B cell (primary cell): ENCODE data around the gene C5AR1. TPM values are rescaled to one million over a fixed set of nuclear protein-coding genes. Genes with fewer than 3 reads are reported as not detected.

Experiments used
- ATAC-seq: fragments of 200-7000 bp; cut with Tn5 transposase; one replicate; pipeline ENCODE4 v1.10.0; 2021; ENCODE audit warnings: low read depth, mild to moderate bottlenecking, moderate number of reproducible peaks, moderate library complexity
- CTCF ChIA-PET: fragments of 350-600 bp; sonication (Branson Sonifier 250); formaldehyde crosslinking; loops from one replicate; lab custom pipeline; 2021; ENCODE audit warnings: antibody characterized with exemption, inconsistent platforms; lab: Charles Lee
- POLR2A ChIA-PET: fragments of 350-600 bp; sonication (Branson Sonifier 250); formaldehyde crosslinking; loops from one replicate; lab custom pipeline; 2021; ENCODE audit warnings: antibody characterized with exemption; lab: Charles Lee
- DNase-seq: peaks from one replicate; pipeline ENCODE4 v3.0.0; 2013
- H2AFZ ChIP-seq: 2 replicates; pipeline ENCODE4 v1.6.1; 2012; ENCODE audit warnings: mild to moderate bottlenecking, low read depth, low read length; ENCODE audit not compliant: insufficient read depth, poor library complexity, severe bottlenecking
- H3K27ac ChIP-seq, 2 donors: 1 replicate in 1 of 2; 2 replicates in 1 of 2; pipeline ENCODE4 v1.5.1; 2012 to 2013; ENCODE audit warnings: low read length in 2 of 2, mild to moderate bottlenecking in 2 of 2, moderate library complexity in 1 of 2
- H3K27me3 ChIP-seq, 4 experiments: fragments of 200-600 bp in 1 of 4; sonication (generic) in 1 of 4; replicated peaks in 1 of 4; 1 replicate in 2 of 4; 2 replicates in 2 of 4; pipeline versions ENCODE4 v1.6.1 to v1.7.0; 2013 to 2016; ENCODE audit warnings: low read length in 3 of 4, mild to moderate bottlenecking in 2 of 4, mixed read lengths in 1 of 4, moderate library complexity in 1 of 4; ENCODE audit not compliant: insufficient read depth in 4 of 4, control insufficient read depth in 3 of 4; ENCODE audit errors: control extremely low read depth in 1 of 4
- H3K36me3 ChIP-seq, 2 experiments: replicated peaks in 1 of 2; 1 replicate in 1 of 2; 2 replicates in 1 of 2; pipeline versions ENCODE4 v1.6.1 to v1.7.1; 2013; ENCODE audit warnings: low read length in 1 of 2; ENCODE audit not compliant: insufficient read depth in 2 of 2, control insufficient read depth in 1 of 2; ENCODE audit errors: control extremely low read depth in 1 of 2, extremely low read depth in 1 of 2
- H3K4me1 ChIP-seq, 2 donors: fragments of 200-600 bp in 1 of 2; sonication (generic) in 1 of 2; 1 replicate in 1 of 2; 2 replicates in 1 of 2; pipeline versions ENCODE4 v1.5.1 to v1.6.1; 2013 to 2017; ENCODE audit warnings: low read length in 2 of 2; ENCODE audit not compliant: control insufficient read depth in 2 of 2, insufficient read depth in 2 of 2
- H3K4me2 ChIP-seq: replicated peaks from 2 replicates; pipeline ENCODE3; 2012; ENCODE audit warnings: mild to moderate bottlenecking, low read depth, low read length; ENCODE audit not compliant: poor library complexity, severe bottlenecking
- H3K4me3 ChIP-seq, 5 experiments: fragments of 200-600 bp in 1 of 5; sonication (generic) in 1 of 5; 1 replicate in 3 of 5; 2 replicates in 2 of 5; pipeline versions ENCODE4 v1.5.1 to v1.7.0; 2011 to 2016; ENCODE audit warnings: low read length in 4 of 5, mild to moderate bottlenecking in 4 of 5, low read depth in 2 of 5, control low read depth in 1 of 5, moderate library complexity in 1 of 5; ENCODE audit not compliant: insufficient read depth in 1 of 5; ENCODE audit errors: control extremely low read depth in 1 of 5, extremely low read depth in 1 of 5
- H3K79me2 ChIP-seq: fragments of 200-600 bp; sonication (generic); one replicate; pipeline ENCODE4 v1.6.0; 2016; ENCODE audit warnings: low read length; ENCODE audit not compliant: control insufficient read depth, insufficient read depth
- H3K9ac ChIP-seq: fragments of 200-600 bp; sonication (generic); 2 replicates; pipeline ENCODE4 v1.6.1; 2017; ENCODE audit warnings: mild to moderate bottlenecking, low read length, moderate library complexity
- H3K9me3 ChIP-seq, 3 donors: one replicate each; pipeline versions ENCODE4 v1.6.1 to v1.7.1; 2013; ENCODE audit warnings: low read length in 2 of 3; ENCODE audit not compliant: control insufficient read depth in 2 of 3, insufficient read depth in 1 of 3; ENCODE audit errors: control extremely low read depth in 1 of 3
- H4K20me1 ChIP-seq: 2 replicates; pipeline ENCODE4 v1.6.0; 2012; ENCODE audit warnings: mild to moderate bottlenecking, low read length; ENCODE audit not compliant: insufficient read depth, control insufficient read depth, poor library complexity, severe bottlenecking
- H3K27ac Mint-ChIP-seq: one replicate; pipeline ENCODE4 v1.8.0; 2021; ENCODE audit warnings: mixed read lengths
- H3K27me3 Mint-ChIP-seq: one replicate; pipeline ENCODE4 v1.8.0; 2021; ENCODE audit warnings: mixed read lengths
- H3K4me1 Mint-ChIP-seq: one replicate; pipeline ENCODE4 v1.8.0; 2021; ENCODE audit warnings: mixed read lengths
- H3K4me3 Mint-ChIP-seq: one replicate; pipeline ENCODE4 v1.8.0; 2021; ENCODE audit warnings: mixed read lengths
- H3K9me3 Mint-ChIP-seq: one replicate; pipeline ENCODE4 v1.8.0; 2022; ENCODE audit warnings: mixed read lengths; ENCODE audit not compliant: insufficient read depth
- CTCF ChIP-seq: fragments of 200-600 bp; IDR thresholded peaks from one replicate; pipeline ENCODE4 v1.8.0; 2022; ENCODE audit warnings: antibody characterized with exemption, mild to moderate bottlenecking
- EZH2 ChIP-seq: IDR thresholded peaks from 2 replicates; pipeline ENCODE4 v1.6.1; 2012; ENCODE audit warnings: borderline replicate concordance, low read depth, mild to moderate bottlenecking, moderate library complexity, low read length; ENCODE audit not compliant: insufficient read depth, poor library complexity, severe bottlenecking
- whole genome bisulfite sequencing: methylation state at CpG from one replicate; pipeline ENCODE4 v1.1.5; 2013; ENCODE audit warnings: missing lambda C conversion rate; ENCODE audit not compliant: insufficient coverage; 5-methylcytosine and 5-hydroxymethylcytosine counted together
- intact Hi-C: fragments of 100-400 bp; cut with micrococcal nuclease; formaldehyde crosslinking; loops from one replicate; pipeline ENCODE4 v1.10.0; 2022
- polyA plus RNA-seq: library from polyadenylated mRNA; depleted of rRNA; stranded (reverse); fragments of >200 nt; gene quantifications from 2 replicates; pipeline ENCODE4 v1.2.3, GENCODE V29; 2012
- total RNA-seq, 2 donors: library from RNA; stranded (reverse); fragments of 120-200 nt in 1 of 2; gene quantifications; 1 replicate in 1 of 2; 2 replicates in 1 of 2; pipeline versions ENCODE4 v1.2.3 to v1.2.4, GENCODE V29; 2013 to 2022

C5AR1 gene
- total and polyA plus RNA-seq, 2 donors (not counting 1 experiment from before 2014, with no cell fraction given): 4.1 to 4.9 TPM

GRCh38 chr19:47270408-47270807, 39.3 kb upstream of the C5AR1 start:
- Mint-ChIP-seq H3K4me3 (no peak overlapping the region), H3K4me1 (peaks cover 17% of the 10 kb centered on the region), H3K9me3 (no peaks in the 10 kb centered on the region), H3K27me3 (no peaks in the 10 kb centered on the region), H3K27ac (no peak overlapping the region)
- H3K27ac ChIP-seq: no peak overlapping the region
- no peak overlapping the region for H2AFZ ChIP-seq
- H3K27me3 ChIP-seq: no peaks in the 10 kb centered on the region
- WGBS: 98% methylated on average over 10 of the region's 10 CpGs
- peaks cover 0 to 27% of the 10 kb centered on the region in 2 experiments for H3K36me3 ChIP-seq
- no peaks in the 10 kb centered on the region for H3K9me3 ChIP-seq
- H4K20me1 ChIP-seq: peaks cover 8% of the 10 kb centered on the region
- POLR2A ChIA-PET: no interaction called here
- peaks cover 9 to 15% of the 10 kb centered on the region in 2 donors for H3K4me1 ChIP-seq
- CTCF ChIA-PET: interaction anchor here (1.1 kb wide), 1 partner anchor 15 kb away, joined by 3 read pairs; no protein-coding TSS in a partner anchor
- no peak overlapping the region for H3K4me2 ChIP-seq
- H3K4me3 ChIP-seq: no peak overlapping the region
- DNase-seq (no peak), ATAC-seq (no peak)
- intact Hi-C loops: loop anchor here (5.0 to 10.0 kb wide), 3 partner anchors 334 to 1367 kb away; partner anchors contain the start of genes BICRA, DBP and SLC1A5
- no peaks in the 10 kb centered on the region for H3K79me2 ChIP-seq
- H3K9ac ChIP-seq: no peak overlapping the region
- TF ChIP-seq EZH2 (no peak), CTCF (no peak)

GRCh38 chr19:47271949-47272348, 37.7 kb upstream of the C5AR1 start:
- Mint-ChIP-seq H3K9me3 (no peaks in the 10 kb centered on the region), H3K27ac (no peak overlapping the region), H3K4me3 (peak overlapping the region; percentile 97), H3K4me1 (peaks cover 22% of the 10 kb centered on the region), H3K27me3 (no peaks in the 10 kb centered on the region)
- H3K79me2 ChIP-seq: no peaks in the 10 kb centered on the region
- H2AFZ ChIP-seq: no peak overlapping the region
- WGBS: 87% methylated on average over 6 of the region's 6 CpGs
- peaks cover 17% of the 10 kb centered on the region for H4K20me1 ChIP-seq
- no peak overlapping the region for H3K4me2 ChIP-seq
- no peak for ATAC-seq
- TF ChIP-seq CTCF: no peak
- TF ChIP-seq EZH2: no peak
- ChIA-PET POLR2A (interaction anchor here (4.1 kb wide), 1 partner anchor 15 kb away, joined by 74 read pairs; the partner anchor contains the start of gene CCDC9), CTCF (interaction anchor here (0.9 kb wide), 1 partner anchor 61 kb away, joined by 3 read pairs; no protein-coding TSS in a partner anchor)
- peaks cover 0 to 19% of the 10 kb centered on the region in 2 experiments for H3K36me3 ChIP-seq
- no peak for DNase-seq
- no peak overlapping the region for H3K9ac ChIP-seq
- no peaks in the 10 kb centered on the region for H3K27me3 ChIP-seq
- H3K4me3 ChIP-seq: no peak overlapping the region
- H3K9me3 ChIP-seq: no peaks in the 10 kb centered on the region
- no peak overlapping the region for H3K27ac ChIP-seq
- peaks cover 12 to 22% of the 10 kb centered on the region in 2 donors for H3K4me1 ChIP-seq
- intact Hi-C loops: loop anchor here (5.0 to 10.0 kb wide), 3 partner anchors 333 to 1365 kb away; partner anchors contain the start of genes BICRA, DBP and SLC1A5
